HG03457 (cell line): ENCODE data around the gene MED6.

Source experiments
- ATAC-seq: cut with Tn5 transposase; IDR thresholded peaks from one replicate; pipeline ENCODE4 v1.9.1; 2021; ENCODE audit warnings: moderate number of reproducible peaks; ENCODE audit not compliant: unreplicated experiment

The MED6 gene

GRCh38 chr14:70599345-70599744 is 1.1 kb downstream of the MED6 start:
- no peak for ATAC-seq

DNA sequence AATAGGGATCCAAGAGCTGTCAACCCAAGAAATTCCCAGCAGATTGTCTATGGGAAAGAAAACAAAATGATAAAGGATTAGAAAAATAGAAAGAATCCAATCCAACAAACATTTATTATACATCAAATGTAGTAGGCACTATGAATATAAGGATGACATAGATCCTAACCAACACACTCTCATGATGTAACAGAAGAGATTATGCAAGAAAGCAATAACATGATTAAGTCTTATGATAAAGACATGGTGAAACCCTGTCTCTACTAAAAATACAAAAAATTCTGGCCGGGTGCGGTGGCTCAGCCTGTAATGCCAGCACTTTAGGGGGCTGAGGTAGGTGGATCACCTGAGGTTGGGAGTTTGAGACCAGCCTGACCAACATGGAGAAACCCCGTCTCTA is 2.7 kb downstream of the MED6 start:
- ATAC-seq, result no peak

DNA sequence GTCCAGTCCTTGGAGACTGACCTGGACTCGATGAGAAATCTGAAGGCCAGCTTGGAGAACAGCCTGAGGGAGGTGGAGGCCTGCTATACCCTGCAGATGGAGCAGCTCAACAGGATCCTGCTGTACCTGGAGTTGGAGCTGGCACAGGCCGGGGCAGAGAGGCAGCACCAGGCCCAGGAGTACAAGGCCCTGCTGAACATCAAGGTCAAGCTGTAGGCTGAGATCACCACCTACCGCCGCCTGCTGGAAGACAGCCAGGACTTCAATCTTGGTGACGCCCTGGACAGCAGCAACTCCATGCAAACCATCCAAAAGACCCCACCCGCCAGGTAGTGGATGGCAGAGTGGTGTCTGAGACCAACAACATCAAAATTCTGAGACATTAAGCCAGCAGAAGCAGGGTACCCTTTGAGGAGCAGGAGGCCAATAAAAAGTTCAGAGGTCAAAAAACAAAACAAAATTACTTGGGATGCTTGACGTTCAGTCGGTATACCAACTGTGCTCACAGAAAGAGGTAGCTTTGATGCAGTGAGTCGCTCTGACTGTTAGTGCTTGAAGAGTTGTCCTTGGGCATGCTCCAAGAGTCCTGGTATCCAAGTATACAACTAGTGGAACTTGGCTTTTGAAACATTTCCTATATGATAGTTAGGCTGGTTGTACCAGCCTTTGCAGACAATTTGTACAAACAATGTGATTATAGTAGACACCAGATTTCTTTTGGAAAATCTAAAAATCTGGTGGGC is 4.8 kb downstream of the MED6 start:
- ATAC-seq, result no peak

DNA sequence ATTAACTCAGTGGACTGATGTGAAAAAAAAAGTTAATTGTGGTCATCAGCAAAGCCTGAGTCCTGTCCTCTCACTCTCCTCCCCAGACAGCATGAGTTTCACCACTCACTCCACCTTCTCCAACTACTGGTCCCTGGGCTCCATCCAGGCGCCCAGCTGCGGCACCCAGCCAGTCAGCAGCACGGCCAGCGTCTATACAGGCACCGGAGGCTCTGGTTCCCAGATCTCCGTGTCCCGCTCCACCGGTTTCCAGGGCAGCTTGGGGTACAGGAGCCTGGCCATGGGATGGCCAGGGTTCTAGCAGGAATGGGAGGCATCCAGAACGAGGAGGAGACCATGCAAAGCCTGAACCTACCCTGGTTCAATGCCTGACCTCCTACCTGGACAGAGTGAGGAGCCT is 6.0 kb downstream of the MED6 start:
- no peak for ATAC-seq

DNA sequence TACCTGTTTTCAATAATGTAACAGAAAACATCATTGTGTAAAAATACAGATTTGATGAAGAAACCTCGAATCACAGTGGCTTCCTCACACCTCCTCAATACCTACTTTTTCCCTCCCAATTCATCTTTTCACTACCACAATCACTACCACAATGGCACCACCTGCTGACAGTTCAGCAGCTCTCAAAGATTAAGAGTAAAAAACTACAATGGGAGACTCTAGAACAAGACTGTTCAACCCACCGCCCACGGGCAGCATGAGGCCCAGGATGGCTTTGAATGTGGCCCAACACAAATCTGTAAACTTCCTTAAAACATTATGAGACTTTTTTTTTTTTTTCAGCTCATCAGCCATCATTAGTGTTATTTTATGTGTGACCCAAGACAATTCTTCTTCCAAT is 15.2 kb downstream of the MED6 start:
- ATAC-seq, result no peak

- ATAC-seq, result no peak
Observed at GRCh38 chr14:70576891-70577290, 23.6 kb downstream of the MED6 start.

DNA sequence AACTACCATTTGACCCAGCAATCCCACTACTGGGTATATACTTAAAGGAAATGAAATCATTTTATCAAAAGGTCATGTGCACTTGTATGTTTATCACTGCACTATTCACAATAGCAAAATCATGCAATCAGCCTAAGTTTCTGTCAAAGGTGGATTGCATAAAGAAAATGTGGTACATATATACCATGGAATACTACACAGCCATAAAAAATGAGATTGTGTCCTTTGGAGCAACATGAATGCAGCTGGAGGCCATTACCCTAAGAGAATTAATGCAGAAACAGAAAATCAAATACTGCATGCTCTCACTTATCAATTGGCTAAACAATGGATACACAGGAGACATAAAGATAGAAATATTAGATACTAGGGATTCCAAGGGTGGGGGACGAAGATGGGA is 27.4 kb downstream of the MED6 start:
- no peak for ATAC-seq

- ATAC-seq, result no peak
Observed at GRCh38 chr14:70571139-70571538, 29.3 kb downstream of the MED6 start.

DNA sequence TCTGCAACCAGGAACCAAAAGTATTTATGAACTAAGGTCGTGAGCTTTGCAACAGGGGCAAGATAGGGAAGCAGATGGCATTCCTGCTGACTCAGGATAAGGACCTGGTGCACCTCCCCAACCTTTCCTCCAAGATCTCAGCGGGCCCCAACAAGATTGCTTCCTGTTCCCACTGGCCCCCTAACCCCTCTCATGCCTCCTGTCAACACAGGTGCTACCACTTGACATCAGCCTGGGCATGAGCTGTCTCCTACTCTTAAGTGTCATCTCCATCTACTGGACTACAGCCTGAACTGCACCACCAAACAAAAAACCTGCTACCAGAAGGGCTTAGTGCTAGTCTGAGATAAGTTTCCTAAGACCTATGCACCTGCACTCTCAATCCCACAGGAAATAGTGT is 32.7 kb downstream of the MED6 start:
- ATAC-seq, result no peak

DNA sequence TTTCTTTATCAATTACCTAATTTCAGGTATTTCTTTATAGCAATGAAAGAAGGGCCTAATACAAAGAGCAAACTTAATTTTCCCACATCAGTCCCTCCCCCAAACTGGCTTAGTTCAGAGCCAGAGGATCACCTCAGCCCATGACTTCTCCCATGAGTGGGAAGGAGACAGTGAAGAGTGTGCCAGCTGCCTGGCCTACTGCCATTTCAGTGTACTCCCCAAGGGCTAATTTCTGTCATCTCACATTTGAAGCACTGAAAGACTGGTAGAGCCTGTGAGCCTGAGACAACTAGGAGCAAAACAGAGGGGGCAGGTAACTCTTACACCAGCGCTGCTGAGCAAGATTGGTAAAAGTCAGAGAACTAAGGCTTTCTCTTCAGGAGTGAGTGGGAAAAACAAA is 36.6 kb downstream of the MED6 start:
- no peak for ATAC-seq

DNA sequence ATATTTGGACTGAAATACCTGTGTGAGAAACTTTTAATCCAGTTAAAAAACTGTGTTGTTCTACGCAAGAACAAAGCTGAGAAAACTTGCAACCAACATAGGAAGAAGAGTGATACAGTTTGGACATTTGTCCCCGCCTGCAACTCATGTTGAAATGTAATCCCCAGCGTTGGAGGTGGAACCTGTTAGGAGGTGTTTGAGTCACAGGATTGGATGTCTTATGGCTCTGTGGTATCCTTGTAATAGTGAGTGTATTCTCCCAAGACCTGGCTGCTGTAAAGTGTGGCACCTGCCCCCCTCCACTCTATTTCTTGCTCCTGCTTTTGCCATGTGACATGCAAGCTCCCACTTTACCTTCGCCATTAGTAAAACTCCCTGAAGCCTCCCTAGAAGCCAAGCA is 37.0 kb downstream of the MED6 start:
- ATAC-seq, result no peak

- no peak for ATAC-seq
Observed at GRCh38 chr14:70558356-70558755, 42.1 kb downstream of the MED6 start.

GRCh38 chr14:70555890-70556289 is 44.6 kb downstream of the MED6 start:
- ATAC-seq, result no peak

DNA sequence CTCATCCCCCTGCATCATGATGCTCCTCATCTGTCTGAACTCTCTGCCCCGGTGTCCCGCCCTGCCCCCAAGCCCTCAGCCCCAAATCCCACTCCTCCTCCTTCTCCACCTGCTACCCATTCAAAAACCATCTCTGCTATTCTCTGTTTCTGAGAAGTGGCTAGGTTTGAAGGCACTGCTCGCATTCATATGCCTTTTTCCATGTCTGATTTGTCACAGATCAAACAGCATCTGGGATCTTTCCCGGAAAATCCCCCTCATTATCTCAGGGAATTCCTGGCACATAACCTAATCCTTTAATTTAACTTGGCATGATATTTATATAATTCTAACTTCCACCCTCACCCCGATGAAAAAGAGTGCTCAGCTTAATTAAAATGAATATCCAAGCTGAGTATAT is 62.4 kb downstream of the MED6 start:
- no peak for ATAC-seq

GRCh38 chr14:70536830-70537229 is 63.6 kb downstream of the MED6 start:
- no peak for ATAC-seq

- no peak for ATAC-seq
Observed at GRCh38 chr14:70534904-70535303, 65.6 kb downstream of the MED6 start, which contains the start of gene ADAM20. ADAM20 (minus strand) TSS chr14:70535004; CDS start chr14:70524757, 10,247 bp downstream.
